ENCODE measurements around the gene ERICH6B.

Gene ERICH6B

DNA sequence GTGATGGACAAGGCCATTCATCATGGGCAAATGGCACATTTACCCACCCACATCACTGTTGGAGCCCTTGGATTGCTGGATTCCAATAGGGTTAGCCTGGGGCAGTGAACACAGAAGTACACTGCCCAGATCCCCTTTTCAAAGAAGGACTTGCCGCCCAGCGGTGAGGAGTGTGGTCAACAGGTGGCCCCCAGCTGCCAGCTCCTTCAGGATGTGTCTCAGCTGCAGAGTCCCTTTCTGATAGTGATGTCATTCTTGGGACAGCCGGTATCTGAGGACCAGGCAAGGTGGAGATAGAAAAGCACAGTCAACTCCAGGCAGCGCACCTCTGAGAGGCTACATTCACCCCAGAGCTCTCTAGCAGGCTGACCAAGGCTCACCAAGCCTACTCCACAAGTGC lies 16.9 kb downstream of the ERICH6B start:
- DNase-seq = no peak

GRCh38 chr13:45596800-45597475 lies 18.6 kb downstream of the ERICH6B start:
- no peak for DNase-seq

- no peak for DNase-seq
Measured at GRCh38 chr13:45595965-45596364, 19.6 kb downstream of the ERICH6B start.

- no peak for DNase-seq
Measured at GRCh38 chr13:45594764-45595163, 20.8 kb downstream of the ERICH6B start.

DNA sequence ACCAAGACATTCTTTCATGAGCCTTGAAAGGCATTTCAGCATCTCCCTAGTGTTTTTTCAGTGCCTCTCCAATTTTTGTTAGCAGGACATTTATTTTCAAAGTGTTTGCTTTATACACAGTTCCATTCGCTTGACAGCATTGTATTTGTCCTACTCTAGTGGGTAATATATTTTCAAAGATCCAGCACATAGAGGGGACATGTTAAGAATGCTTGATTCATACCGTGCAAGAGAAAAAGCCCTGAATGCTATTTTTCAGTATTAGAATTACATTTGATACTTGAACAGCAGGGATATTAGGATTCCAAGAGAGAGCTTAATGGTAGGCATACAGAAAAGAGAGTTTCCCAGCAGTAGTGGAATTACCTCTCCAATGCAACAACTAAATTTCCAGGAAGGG lies 21.3 kb downstream of the ERICH6B start:
- DNase-seq = no peak

DNA sequence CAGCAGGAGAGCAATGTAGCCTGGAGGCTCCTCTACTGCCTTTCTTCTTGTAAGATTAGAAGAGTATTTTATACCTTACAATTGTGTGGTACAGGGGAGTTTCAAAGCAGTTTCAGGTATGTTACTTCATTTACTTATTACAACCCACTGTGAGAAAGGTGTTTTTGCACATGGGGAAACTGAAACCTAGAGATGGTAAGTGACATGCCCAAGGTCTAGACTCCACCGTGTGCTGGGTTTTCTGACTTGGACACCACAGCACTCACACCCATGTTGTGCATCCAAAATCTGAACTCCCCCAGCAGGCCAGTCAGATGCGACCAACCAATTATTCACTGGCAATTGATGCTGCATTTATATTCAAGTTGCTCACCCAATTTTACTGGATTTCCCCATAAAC lies 22.8 kb downstream of the ERICH6B start:
- no peak for DNase-seq

GRCh38 chr13:45590066-45590465 lies 25.5 kb downstream of the ERICH6B start:
- DNase-seq = no peak

DNA sequence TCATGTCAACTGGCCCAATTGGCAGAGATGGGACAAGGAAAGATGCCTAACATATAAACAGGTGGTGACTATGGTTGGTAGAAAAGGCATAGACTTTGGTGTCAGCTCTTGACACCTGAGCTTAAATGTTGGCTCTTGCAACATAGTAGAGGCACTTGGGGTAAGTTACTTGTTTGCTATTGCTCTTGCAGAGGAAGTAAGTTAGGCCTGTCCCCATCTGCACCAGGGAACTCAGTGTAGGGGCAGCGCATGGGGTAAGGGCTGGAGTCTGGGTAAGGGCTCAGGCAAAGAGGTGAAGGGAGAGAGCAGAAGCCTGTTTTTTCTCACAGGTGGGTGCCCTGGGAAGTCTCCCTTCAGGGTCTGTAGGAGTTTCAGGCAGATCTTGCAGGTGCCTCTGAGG lies 27.6 kb downstream of the ERICH6B start:
- DNase-seq = no peak

- no peak for DNase-seq
Measured at GRCh38 chr13:45584816-45585215, 30.7 kb downstream of the ERICH6B start.

DNA sequence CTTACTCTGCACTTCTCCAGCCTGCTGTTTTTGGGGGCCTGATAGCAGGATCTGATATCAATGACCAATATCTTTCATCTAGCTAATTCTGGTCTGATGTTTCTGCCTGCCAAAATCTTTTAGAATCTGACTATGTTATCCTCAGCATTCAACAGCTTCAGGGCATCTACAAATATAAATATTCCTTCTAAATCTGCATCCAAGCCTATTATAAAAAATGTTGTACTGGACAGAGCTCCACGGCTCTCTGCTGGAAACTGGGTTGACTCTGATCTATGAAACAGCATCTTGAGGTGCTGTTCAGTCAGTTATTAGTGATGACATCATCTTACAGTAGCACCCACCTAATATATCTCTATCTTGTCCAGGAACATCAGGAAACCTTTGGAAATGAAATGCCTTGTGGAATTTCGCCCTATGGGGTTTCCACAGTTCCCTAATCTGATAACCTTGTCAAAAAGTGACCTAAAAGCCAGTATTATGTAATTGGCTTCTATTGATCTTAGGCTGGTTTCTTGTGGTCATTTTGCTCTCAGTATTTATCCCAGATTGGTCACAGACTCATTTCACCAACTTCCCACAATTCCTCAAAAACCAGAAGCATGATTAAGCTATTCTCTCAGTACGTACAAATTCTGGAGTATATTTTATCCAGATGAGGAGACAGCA lies 33.0 kb downstream of the ERICH6B start:
- no peak for DNase-seq

- DNase-seq = no peak
Measured at GRCh38 chr13:45576466-45576865, 39.1 kb downstream of the ERICH6B start.

DNA sequence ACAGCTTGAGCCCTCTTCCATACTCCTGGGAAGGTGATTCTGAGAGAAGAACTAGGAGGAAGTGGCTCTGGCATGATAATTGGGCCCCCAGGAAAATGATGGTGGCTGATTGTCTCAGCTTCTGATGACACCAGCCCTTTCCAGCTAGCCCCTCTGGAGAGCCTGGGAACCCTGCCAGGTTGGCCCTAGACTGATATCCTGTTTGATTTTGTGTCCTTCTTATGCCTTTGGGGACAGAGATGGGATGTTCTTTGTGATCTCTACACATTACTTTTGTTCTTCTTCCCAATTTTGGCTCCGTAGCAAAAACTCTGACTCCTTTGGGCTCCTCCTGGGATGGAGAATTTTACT lies 39.7 kb downstream of the ERICH6B start:
- DNase-seq = no peak

GRCh38 chr13:45575146-45575829 lies 40.3 kb downstream of the ERICH6B start:
- DNase-seq = no peak

- DNase-seq = no peak
Measured at GRCh38 chr13:45565331-45565730, 50.2 kb downstream of the ERICH6B start.

GRCh38 chr13:45564133-45564776 lies 51.3 kb downstream of the ERICH6B start:
- DNase-seq = no peak

DNA sequence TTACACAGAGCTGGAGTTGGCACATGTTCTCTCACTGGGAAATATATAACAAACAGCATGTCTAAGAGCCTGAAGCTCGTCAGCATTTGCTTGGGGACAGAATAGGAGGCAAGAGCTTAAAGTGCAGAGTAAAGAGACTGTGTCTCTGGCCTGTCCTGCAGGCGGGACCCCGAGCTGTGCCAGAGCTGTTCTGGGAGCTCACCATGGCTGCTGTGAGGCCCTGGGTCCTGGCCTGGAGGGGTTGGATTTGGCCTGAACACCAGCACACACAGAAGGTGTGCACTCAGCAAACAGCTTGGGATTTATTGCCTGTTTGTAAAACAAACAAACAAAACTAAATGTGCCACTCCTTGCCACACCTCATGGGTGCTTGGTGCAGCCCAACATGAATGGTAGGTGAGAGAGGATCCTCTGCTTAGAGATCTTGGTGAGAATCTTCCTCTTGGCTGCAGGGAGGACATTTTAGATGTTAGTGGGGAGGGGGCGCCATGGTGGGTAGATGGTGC lies 60.9 kb downstream of the ERICH6B start:
- DNase-seq = no peak

DNA sequence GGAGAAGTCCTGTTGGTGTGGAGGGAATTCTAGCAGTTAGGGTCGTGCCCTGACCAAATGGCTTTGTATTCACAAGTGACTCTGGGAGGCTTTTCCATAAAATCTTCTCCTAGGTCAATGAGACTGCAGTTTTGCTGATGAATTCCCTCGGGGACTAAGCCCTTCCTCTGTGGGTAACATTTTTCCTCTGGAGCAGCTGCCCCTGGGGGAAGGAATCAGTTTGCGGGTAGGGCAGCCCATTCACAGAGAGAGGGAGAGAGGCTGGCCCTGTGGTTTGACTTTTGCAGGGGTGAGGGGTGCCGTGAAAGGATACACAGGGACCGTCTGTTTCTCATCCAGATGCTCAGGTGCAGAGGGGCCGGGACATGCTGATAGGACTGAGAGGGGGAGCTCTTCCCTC lies 67.3 kb downstream of the ERICH6B start:
- no peak for DNase-seq

DNA sequence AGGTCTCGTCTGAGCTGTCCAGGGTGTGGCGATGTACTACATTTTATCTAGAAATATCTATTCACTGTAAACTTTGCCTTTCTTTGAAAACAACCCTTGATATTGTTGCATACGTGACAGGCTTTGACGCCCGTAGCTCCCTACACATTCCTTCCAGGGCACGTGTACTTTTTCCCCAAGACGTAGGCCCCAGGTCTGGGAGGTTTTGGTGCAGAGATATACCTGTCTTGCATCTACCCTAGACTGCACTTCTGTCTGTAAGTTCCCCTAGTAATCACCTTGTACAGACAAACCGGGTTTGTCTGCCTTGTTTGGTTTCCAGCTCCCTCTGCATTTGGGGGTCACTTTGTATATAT lies 69.2 kb downstream of the ERICH6B start:
- DNase-seq = no peak

DNA sequence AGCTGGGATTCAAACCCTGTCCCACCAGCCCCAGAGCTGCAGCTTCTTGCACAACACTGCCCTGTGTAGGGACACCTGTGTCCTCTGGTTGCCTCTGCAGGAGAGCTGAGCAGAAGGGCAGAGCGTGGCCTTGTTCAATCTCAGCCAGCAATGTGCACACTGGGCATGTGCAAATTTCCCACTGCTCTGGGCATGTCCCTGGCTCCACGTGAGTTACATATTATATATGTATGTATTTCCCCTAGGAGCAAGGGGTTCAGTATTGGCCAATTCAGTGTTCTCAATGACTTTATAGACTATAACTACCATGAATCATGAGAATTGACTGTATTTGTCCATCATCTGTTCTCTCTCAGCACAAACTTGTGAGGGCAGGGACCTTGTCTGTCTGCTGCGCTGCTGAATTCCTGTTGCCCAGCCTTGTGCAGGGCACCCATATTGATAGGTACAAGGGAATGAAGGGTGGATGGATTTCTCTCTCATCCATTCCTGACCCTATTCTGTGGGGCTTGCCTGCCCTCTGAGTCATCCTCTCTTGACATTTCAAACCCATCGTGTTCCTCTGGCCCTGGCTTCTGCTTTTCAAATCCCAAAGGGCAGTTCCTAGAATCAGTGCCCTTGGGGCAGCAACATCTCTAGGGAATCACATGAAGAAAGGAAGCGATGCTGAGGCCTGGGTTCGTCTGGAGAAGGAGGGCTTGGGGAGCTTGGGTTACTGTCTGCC lies 69.7 kb downstream of the ERICH6B start:
- DNase-seq = no peak

DNA sequence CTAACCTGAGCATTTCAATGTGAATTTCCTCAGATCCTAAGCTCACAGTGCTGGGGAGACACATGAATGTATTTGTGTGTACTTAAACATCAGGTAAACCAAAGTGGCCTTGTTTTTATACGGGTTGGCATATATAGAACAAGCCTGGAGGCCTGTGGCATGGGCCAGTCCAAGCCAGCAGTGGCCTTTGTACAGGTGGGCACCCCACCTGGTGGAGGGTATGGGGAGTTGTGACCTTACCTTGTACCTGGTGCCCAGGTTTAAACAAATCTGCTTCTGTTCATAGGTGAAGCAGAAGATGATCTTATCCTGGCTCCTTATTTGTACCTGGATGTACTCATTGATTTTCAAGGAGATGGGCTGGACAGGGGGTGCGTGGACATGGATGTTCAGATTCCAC lies 71.0 kb downstream of the ERICH6B start:
- no peak for DNase-seq

GRCh38 chr13:45542878-45543277 lies 72.7 kb downstream of the ERICH6B start:
- no peak for DNase-seq

DNA sequence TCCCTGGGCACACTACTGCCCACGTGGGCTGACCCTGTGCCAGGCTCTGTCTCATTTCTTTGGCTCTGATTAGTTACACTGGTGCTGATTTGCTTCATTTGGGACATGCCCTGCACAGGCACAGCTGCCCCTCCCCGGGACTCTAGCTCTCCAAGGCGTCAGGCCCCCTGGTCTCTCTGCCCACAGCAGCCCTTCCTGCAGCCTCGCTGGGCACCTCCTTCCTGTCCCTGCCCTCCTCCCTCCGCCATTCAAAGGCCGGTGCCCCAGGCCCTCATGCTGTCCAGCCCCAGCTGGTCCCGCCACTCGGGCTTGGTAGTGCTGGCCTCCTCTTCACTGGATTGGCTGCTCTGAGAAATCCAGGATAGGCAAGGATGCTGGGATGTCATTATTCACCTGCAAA lies 73.1 kb downstream of the ERICH6B start:
- no peak for DNase-seq

- DNase-seq = no peak
Measured at GRCh38 chr13:45541806-45542205, 73.7 kb downstream of the ERICH6B start.

Measured in central memory CD4-positive, alpha-beta T cell (primary cell).